Activated CD4-positive, alpha-beta T cell treated with anti-CD3 and anti-CD28 coated beads, Interleukin-2, amount 10 ng/mL, durations not matched to agents 7 days and 5 days (primary cell): ENCODE results near the gene CDH2. TPM values are rescaled to one million over a fixed set of nuclear protein-coding genes. Genes with fewer than 3 reads are reported as not detected.

Experiments
- CTCF ChIA-PET: fragments of 350-600 bp; sonication (Branson Sonifier 250); formaldehyde crosslinking; loops from one replicate; lab custom pipeline; 2021; ENCODE audit warnings: antibody characterized with exemption; lab: Charles Lee
- POLR2A ChIA-PET: fragments of 350-600 bp; sonication (Branson Sonifier 250); formaldehyde crosslinking; loops from one replicate; lab custom pipeline; 2021; ENCODE audit warnings: antibody characterized with exemption; lab: Charles Lee
- DNase-seq: peaks from one replicate; pipeline ENCODE4 v3.0.0-alpha.2; 2020
- H3K27ac Mint-ChIP-seq: one replicate; pipeline ENCODE4 v1.8.0; 2021; ENCODE audit warnings: mild to moderate bottlenecking, moderate library complexity, mixed read lengths
- H3K27me3 Mint-ChIP-seq: one replicate; pipeline ENCODE4 v1.8.0; 2021; ENCODE audit warnings: mixed read lengths
- H3K36me3 Mint-ChIP-seq: one replicate; pipeline ENCODE4 v1.8.0; 2021; ENCODE audit warnings: low read depth, mixed read lengths
- H3K4me1 Mint-ChIP-seq: one replicate; pipeline ENCODE4 v1.8.0; 2021; ENCODE audit warnings: mixed read lengths
- H3K4me3 Mint-ChIP-seq: one replicate; pipeline ENCODE4 v1.8.0; 2021; ENCODE audit warnings: mild to moderate bottlenecking, moderate library complexity, mixed read lengths
- H3K9me3 Mint-ChIP-seq: one replicate; pipeline ENCODE4 v1.8.0; 2021; ENCODE audit warnings: mixed read lengths
- total RNA-seq, 2 experiments: library from RNA; stranded (reverse); gene quantifications; one replicate each; pipeline ENCODE4 v1.2.3, GENCODE V29; 2021

CDH2 gene
- total RNA-seq, 2 experiments from 2014 or later = not detected

GRCh38 chr18:28161608-28162599 lies 15.0 kb downstream of the CDH2 start:
- CTCF ChIA-PET = no interaction called here
- Mint-ChIP-seq H3K9me3 (no peaks in the 10 kb centered on the region), H3K4me1 (no peaks in the 10 kb centered on the region), H3K27ac (no peak overlapping the region), H3K36me3 (no peaks in the 10 kb centered on the region), H3K27me3 (no peaks in the 10 kb centered on the region), H3K4me3 (no peak overlapping the region)
- POLR2A ChIA-PET = no interaction called here
- no peak for DNase-seq

DNA sequence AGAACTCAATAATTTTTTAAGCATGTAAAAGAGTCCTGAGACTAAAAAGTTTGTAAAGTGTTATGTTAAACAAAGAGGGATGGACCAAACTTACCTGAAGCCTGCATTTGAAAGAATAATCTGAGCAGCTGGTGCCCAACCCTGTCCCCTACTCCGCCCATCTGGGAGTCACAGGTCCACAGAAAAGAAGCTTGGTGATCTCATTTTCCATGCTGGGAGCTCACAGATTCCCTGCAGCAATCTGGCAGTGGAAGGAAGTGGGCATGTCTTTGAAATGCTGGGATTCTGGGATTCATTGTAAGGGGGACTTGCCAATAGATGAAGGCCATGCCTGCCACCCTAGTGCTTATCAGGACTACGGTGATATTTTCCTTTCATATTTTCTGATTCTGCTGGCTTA lies 17.9 kb downstream of the CDH2 start:
- Mint-ChIP-seq H3K27ac (no peak overlapping the region), H3K27me3 (no peaks in the 10 kb centered on the region), H3K36me3 (no peaks in the 10 kb centered on the region), H3K4me1 (no peaks in the 10 kb centered on the region), H3K4me3 (no peak overlapping the region), H3K9me3 (no peaks in the 10 kb centered on the region)
- no peak for DNase-seq
- ChIA-PET CTCF (no interaction called here), POLR2A (no interaction called here)

GRCh38 chr18:28158083-28158581 lies 18.8 kb downstream of the CDH2 start:
- no peak for DNase-seq
- POLR2A ChIA-PET = no interaction called here
- H3K4me1 Mint-ChIP-seq = no peaks in the 10 kb centered on the region
- CTCF ChIA-PET = interaction anchor here (0.6 kb wide), 1 partner anchor 55 kb away, joined by 3 read pairs; no protein-coding TSS in a partner anchor
- no peaks in the 10 kb centered on the region for H3K9me3 Mint-ChIP-seq
- H3K36me3 Mint-ChIP-seq = no peaks in the 10 kb centered on the region
- no peak overlapping the region for H3K27ac Mint-ChIP-seq
- H3K27me3 Mint-ChIP-seq = no peaks in the 10 kb centered on the region
- H3K4me3 Mint-ChIP-seq = no peak overlapping the region

- Mint-ChIP-seq H3K4me3 (no peak overlapping the region), H3K27ac (no peak overlapping the region), H3K27me3 (no peaks in the 10 kb centered on the region), H3K9me3 (no peaks in the 10 kb centered on the region), H3K36me3 (no peaks in the 10 kb centered on the region), H3K4me1 (no peaks in the 10 kb centered on the region)
- POLR2A ChIA-PET = no interaction called here
- DNase-seq = no peak
- CTCF ChIA-PET = no interaction called here
Observed at GRCh38 chr18:28153485-28154065, 23.4 kb downstream of the CDH2 start.

DNA sequence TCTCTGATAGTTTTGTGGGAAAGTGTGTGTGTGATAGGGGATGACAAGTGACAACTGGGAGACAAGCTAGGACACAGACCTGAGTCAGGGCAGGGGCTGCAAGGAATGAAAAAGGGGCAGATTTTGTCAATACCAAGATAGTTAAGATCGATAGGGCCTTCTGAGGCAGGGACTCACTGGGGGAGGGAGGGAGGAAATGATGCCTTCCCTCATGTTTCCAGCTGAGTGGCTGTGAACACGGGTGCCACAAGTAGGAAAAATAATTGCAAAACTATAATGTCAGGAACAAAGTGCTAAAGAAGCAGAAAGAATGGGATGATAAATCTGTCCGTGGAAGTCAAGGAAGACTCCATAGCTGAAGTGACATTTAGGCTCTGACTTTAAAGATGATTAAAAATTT lies 24.2 kb downstream of the CDH2 start:
- H3K9me3 Mint-ChIP-seq = no peaks in the 10 kb centered on the region
- no peak overlapping the region for H3K27ac Mint-ChIP-seq
- no peaks in the 10 kb centered on the region for H3K36me3 Mint-ChIP-seq
- H3K27me3 Mint-ChIP-seq = no peaks in the 10 kb centered on the region
- CTCF ChIA-PET = no interaction called here
- H3K4me3 Mint-ChIP-seq = no peak overlapping the region
- POLR2A ChIA-PET = no interaction called here
- no peak for DNase-seq
- no peaks in the 10 kb centered on the region for H3K4me1 Mint-ChIP-seq

- Mint-ChIP-seq H3K27me3 (no peaks in the 10 kb centered on the region), H3K4me1 (no peaks in the 10 kb centered on the region), H3K9me3 (no peaks in the 10 kb centered on the region), H3K27ac (no peak overlapping the region), H3K4me3 (no peak overlapping the region), H3K36me3 (no peaks in the 10 kb centered on the region)
- POLR2A ChIA-PET = no interaction called here
- no peak for DNase-seq
- CTCF ChIA-PET = no interaction called here
Observed at GRCh38 chr18:28152354-28152753, 24.6 kb downstream of the CDH2 start.

DNA sequence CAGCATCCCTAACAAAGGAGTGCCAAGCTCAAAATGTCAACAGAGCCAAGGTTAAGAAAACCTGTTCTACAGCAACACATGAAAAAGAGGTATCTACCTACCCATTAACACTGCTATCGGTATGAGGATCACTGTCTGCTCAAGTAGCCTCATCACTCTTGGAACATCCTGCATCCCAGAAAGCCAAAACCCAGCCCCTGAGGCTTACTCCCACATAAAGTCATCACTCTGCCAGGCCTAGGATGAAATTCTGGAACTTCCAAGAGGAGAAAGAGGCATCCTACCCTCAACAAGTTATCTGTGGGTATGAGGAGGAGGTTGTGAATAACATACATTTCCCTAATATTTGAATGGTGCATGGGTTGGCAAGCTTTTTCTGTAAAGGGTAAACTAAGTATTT lies 25.5 kb downstream of the CDH2 start:
- no peak overlapping the region for H3K4me3 Mint-ChIP-seq
- no peaks in the 10 kb centered on the region for H3K36me3 Mint-ChIP-seq
- ChIA-PET CTCF (no interaction called here), POLR2A (no interaction called here)
- H3K27me3 Mint-ChIP-seq = no peaks in the 10 kb centered on the region
- H3K27ac Mint-ChIP-seq = no peak overlapping the region
- no peaks in the 10 kb centered on the region for H3K4me1 Mint-ChIP-seq
- H3K9me3 Mint-ChIP-seq = no peaks in the 10 kb centered on the region
- DNase-seq = no peak

GRCh38 chr18:28150925-28151324 lies 26.0 kb downstream of the CDH2 start:
- ChIA-PET CTCF (no interaction called here), POLR2A (no interaction called here)
- no peaks in the 10 kb centered on the region for H3K9me3 Mint-ChIP-seq
- no peaks in the 10 kb centered on the region for H3K4me1 Mint-ChIP-seq
- no peaks in the 10 kb centered on the region for H3K27me3 Mint-ChIP-seq
- DNase-seq = no peak
- no peaks in the 10 kb centered on the region for H3K36me3 Mint-ChIP-seq
- H3K27ac Mint-ChIP-seq = no peak overlapping the region
- no peak overlapping the region for H3K4me3 Mint-ChIP-seq

GRCh38 chr18:28149810-28150420 lies 27.0 kb downstream of the CDH2 start:
- POLR2A ChIA-PET = no interaction called here
- no peak overlapping the region for H3K27ac Mint-ChIP-seq
- no peaks in the 10 kb centered on the region for H3K4me1 Mint-ChIP-seq
- CTCF ChIA-PET = no interaction called here
- DNase-seq = no peak
- H3K9me3 Mint-ChIP-seq = no peaks in the 10 kb centered on the region
- H3K36me3 Mint-ChIP-seq = no peaks in the 10 kb centered on the region
- no peak overlapping the region for H3K4me3 Mint-ChIP-seq
- H3K27me3 Mint-ChIP-seq = no peaks in the 10 kb centered on the region

- H3K27ac Mint-ChIP-seq = no peak overlapping the region
- CTCF ChIA-PET = interaction anchor here (0.6 kb wide), 1 partner anchor 59 kb away, joined by 3 read pairs; no protein-coding TSS in a partner anchor
- H3K36me3 Mint-ChIP-seq = no peaks in the 10 kb centered on the region
- no peaks in the 10 kb centered on the region for H3K27me3 Mint-ChIP-seq
- no peak for DNase-seq
- H3K9me3 Mint-ChIP-seq = no peaks in the 10 kb centered on the region
- no peaks in the 10 kb centered on the region for H3K4me1 Mint-ChIP-seq
- POLR2A ChIA-PET = no interaction called here
- H3K4me3 Mint-ChIP-seq = no peak overlapping the region
Observed at GRCh38 chr18:28147674-28148171, 29.2 kb downstream of the CDH2 start.

DNA sequence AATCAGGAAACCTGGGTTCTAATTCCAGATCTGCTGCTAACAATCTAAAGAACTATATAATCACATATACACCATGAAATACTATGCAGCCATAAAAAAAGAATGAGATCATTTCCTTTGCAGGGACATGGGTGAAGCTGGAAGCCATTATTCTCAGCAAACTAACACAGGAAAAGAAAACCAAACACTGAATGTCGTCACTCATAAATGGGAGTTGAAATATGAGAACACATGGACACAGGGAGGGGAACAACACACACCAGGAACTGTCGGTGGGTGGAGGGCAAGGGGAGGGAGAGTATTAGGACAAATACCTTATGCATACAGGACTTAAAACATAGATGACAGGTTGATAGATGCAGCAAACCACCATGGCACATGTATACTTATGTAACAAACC lies 33.2 kb downstream of the CDH2 start:
- H3K27me3 Mint-ChIP-seq = no peaks in the 10 kb centered on the region
- no peak for DNase-seq
- POLR2A ChIA-PET = no interaction called here
- peaks cover 3% of the 10 kb centered on the region for H3K9me3 Mint-ChIP-seq
- H3K4me3 Mint-ChIP-seq = no peak overlapping the region
- H3K27ac Mint-ChIP-seq = no peak overlapping the region
- CTCF ChIA-PET = no interaction called here
- no peaks in the 10 kb centered on the region for H3K4me1 Mint-ChIP-seq
- H3K36me3 Mint-ChIP-seq = no peaks in the 10 kb centered on the region

- CTCF ChIA-PET = no interaction called here
- H3K27me3 Mint-ChIP-seq = no peaks in the 10 kb centered on the region
- H3K4me3 Mint-ChIP-seq = no peak overlapping the region
- POLR2A ChIA-PET = no interaction called here
- H3K4me1 Mint-ChIP-seq = no peaks in the 10 kb centered on the region
- H3K36me3 Mint-ChIP-seq = no peaks in the 10 kb centered on the region
- H3K9me3 Mint-ChIP-seq = peaks cover 3% of the 10 kb centered on the region
- H3K27ac Mint-ChIP-seq = no peak overlapping the region
- DNase-seq = no peak
Observed at GRCh38 chr18:28138816-28139215, 38.1 kb downstream of the CDH2 start.

DNA sequence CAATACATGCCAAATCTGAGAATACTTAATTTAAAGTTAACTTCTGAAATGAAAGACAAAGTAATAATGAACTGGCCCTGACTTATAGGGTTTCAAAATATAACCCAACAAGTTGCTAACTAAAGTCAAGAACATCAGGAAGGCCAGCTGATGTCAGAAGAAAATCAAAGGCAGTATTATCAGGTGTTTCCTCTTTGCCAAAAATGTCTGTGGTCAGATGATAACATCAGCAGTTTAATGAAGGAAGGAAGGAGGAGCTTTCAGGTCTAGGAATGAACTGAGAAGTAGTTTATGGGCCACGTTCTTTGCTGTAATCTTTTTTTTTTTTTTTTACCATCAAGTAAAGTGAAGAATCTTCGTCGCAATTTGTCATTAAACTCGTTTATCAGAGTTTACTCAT lies 40.9 kb downstream of the CDH2 start:
- Mint-ChIP-seq H3K27me3 (no peaks in the 10 kb centered on the region), H3K9me3 (no peaks in the 10 kb centered on the region), H3K4me3 (no peak overlapping the region), H3K4me1 (no peaks in the 10 kb centered on the region), H3K27ac (no peak overlapping the region), H3K36me3 (no peaks in the 10 kb centered on the region)
- POLR2A ChIA-PET = no interaction called here
- CTCF ChIA-PET = no interaction called here
- no peak for DNase-seq
